HCT116 (cell line): ENCODE results near the gene TRIM72. TPM values are rescaled to one million over a fixed set of nuclear protein-coding genes. Genes with fewer than 3 reads are reported as not detected.

Source experiments
- ATAC-seq: fragments of 200-7000 bp; cut with Tn5 transposase; 2 replicates; pipeline ENCODE4 v1.9.1; 2020; ENCODE audit warnings: mild to moderate bottlenecking, moderate library complexity
- BruUV-seq: library from RNA; stranded (reverse); fragments of 400-500 nt; replicated peaks from 2 replicates; lab custom pipeline; 2021; lab: Mats Ljungman, UMichigan
- CTCF ChIA-PET: fragments of 300-600 bp; sonication (Branson Sonifier 250); formaldehyde crosslinking; loops from one replicate; lab custom pipeline; 2021; ENCODE audit warnings: antibody characterized with exemption; lab: Charles Lee
- POLR2A ChIA-PET: fragments of 300-600, 350-600 bp; sonication (Branson Sonifier 250); formaldehyde crosslinking; loops from one replicate; lab custom pipeline; 2021; ENCODE audit warnings: antibody characterized with exemption; lab: Charles Lee
- RAD21 ChIA-PET, 2 experiments: fragments of 300-600 bp; sonication (Branson Sonifier 250); formaldehyde crosslinking; loops; one replicate each; lab custom pipeline; 2023; ENCODE audit warnings: low total read pairs in 2 of 2; ENCODE audit not compliant: uncharacterized antibody in 2 of 2, unreplicated experiment in 2 of 2, low non-redundant PET in 1 of 2; lab: Charles Lee
- DNase-seq: peaks from one replicate; pipeline ENCODE4 v3.0.0-alpha.2; 2010; ENCODE audit warnings: low read depth, low spot score
- H2AFZ ChIP-seq: fragments of 200-600 bp; shearing (Covaris generic), sonication (generic); 2 replicates; pipeline ENCODE4 v1.6.1; 2017; ENCODE audit warnings: low read depth, mixed run types, mixed read lengths, antibody characterized with exemption, low read length; ENCODE audit not compliant: poor library complexity, severe bottlenecking
- H3K27ac ChIP-seq: 2 replicates; pipeline ENCODE4 v1.5.1; 2012; ENCODE audit warnings: low read depth, low read length
- H3K27me3 ChIP-seq: fragments of 200-600 bp; sonication (generic); 2 replicates; pipeline ENCODE4 v1.6.1; 2016; ENCODE audit warnings: mixed run types, low read length, mixed read lengths; ENCODE audit not compliant: insufficient read depth
- H3K36me3 ChIP-seq, 2 experiments: fragments of 200-500 bp in 1 of 2; fragments of 200-600 bp in 1 of 2; sonication (Bioruptor generic) in 1 of 2; sonication (generic) in 1 of 2; 2 replicates each; pipeline versions ENCODE4 v1.5.1 to v1.6.1; 2014 to 2016; ENCODE audit warnings: low read length in 2 of 2, inconsistent platforms in 1 of 2, mixed read lengths in 1 of 2, mixed run types in 1 of 2; ENCODE audit not compliant: insufficient read depth in 2 of 2, control insufficient read depth in 1 of 2
- H3K4me1 ChIP-seq, 2 experiments: fragments of 200-600 bp in 1 of 2; sonication (generic) in 1 of 2; 2 replicates each; pipeline versions ENCODE4 v1.5.1 to v1.6.1; 2012 to 2017; ENCODE audit warnings: low read length in 2 of 2, inconsistent platforms in 1 of 2, mild to moderate bottlenecking in 1 of 2, mixed read lengths in 1 of 2, mixed run types in 1 of 2, moderate library complexity in 1 of 2; ENCODE audit not compliant: insufficient read depth in 2 of 2, control insufficient read depth in 1 of 2
- H3K4me2 ChIP-seq: fragments of 200-600 bp; sonication (generic); 2 replicates; pipeline ENCODE4 v1.6.1; 2017; ENCODE audit warnings: mixed run types, low read length, mixed read lengths
- H3K4me3 ChIP-seq, 2 experiments: fragments of 200-600 bp in 1 of 2; sonication (generic) in 1 of 2; replicated peaks in 1 of 2; 2 replicates each; pipeline ENCODE4 v1.5.1; 2011 to 2016; ENCODE audit warnings: low read length in 2 of 2, control low read depth in 1 of 2, low read depth in 1 of 2, mild to moderate bottlenecking in 1 of 2, mixed read lengths in 1 of 2, mixed run types in 1 of 2
- H3K79me2 ChIP-seq: fragments of 200-600 bp; sonication (generic); 2 replicates; pipeline ENCODE4 v1.6.1; 2017; ENCODE audit warnings: mild to moderate bottlenecking, mixed run types, low read length, moderate library complexity, mixed read lengths; ENCODE audit not compliant: insufficient read depth
- H3K9ac ChIP-seq: fragments of 200-600 bp; sonication (generic); 2 replicates; pipeline ENCODE4 v1.6.1; 2016; ENCODE audit warnings: low read length, mixed read lengths
- H3K9me2 ChIP-seq: fragments of 200-600 bp; sonication (generic), shearing (Covaris generic); 2 replicates; pipeline ENCODE4 v1.6.1; 2017; ENCODE audit warnings: mixed run types, mild to moderate bottlenecking, moderate library complexity; ENCODE audit not compliant: insufficient read depth
- H3K9me3 ChIP-seq, 2 experiments: fragments of 200-500 bp in 1 of 2; fragments of 200-600 bp in 1 of 2; sonication (Bioruptor generic) in 1 of 2; sonication (generic) in 1 of 2; 2 replicates each; pipeline ENCODE4 v1.6.1; 2014 to 2017; ENCODE audit warnings: low read length in 2 of 2, mixed read lengths in 2 of 2, inconsistent platforms in 1 of 2, low read depth in 1 of 2, mild to moderate bottlenecking in 1 of 2, mixed run types in 1 of 2, moderate library complexity in 1 of 2; ENCODE audit not compliant: control insufficient read depth in 1 of 2, insufficient read depth in 1 of 2
- H4K20me1 ChIP-seq: fragments of 200-600 bp; sonication (generic), shearing (Covaris generic); 2 replicates; pipeline ENCODE4 v1.6.1; 2017; ENCODE audit warnings: mixed run types, mild to moderate bottlenecking, moderate library complexity; ENCODE audit not compliant: insufficient read depth
- EZH2 ChIP-seq: fragments of 200-600 bp; sonication (generic); IDR thresholded peaks from 2 replicates; pipeline ENCODE4 v1.6.1; 2017; ENCODE audit warnings: antibody characterized with exemption, mixed run types
- RAD21 ChIP-seq: IDR thresholded peaks from 2 replicates; pipeline ENCODE4 v1.6.1; 2012; ENCODE audit warnings: low read depth, mild to moderate bottlenecking
- intact Hi-C: fragments of 100-400 bp; cut with micrococcal nuclease; formaldehyde crosslinking; loops from 2 replicates; pipeline ENCODE4 v1.10.0; 2022
- total RNA-seq: library from RNA; stranded (reverse); gene quantifications from one replicate; pipeline ENCODE4 v1.2.1, GENCODE V29; 2021; ENCODE audit not compliant: unreplicated experiment
- TF ChIP-seq, protein P1 (sequence below): IDR thresholded peaks from 2 replicates; pipeline ENCODE4 v1.6.1; 2012; ENCODE audit warnings: low read depth

TRIM72 gene
- total RNA-seq, 1 experiment from 2014 or later = 43.8 TPM

DNA sequence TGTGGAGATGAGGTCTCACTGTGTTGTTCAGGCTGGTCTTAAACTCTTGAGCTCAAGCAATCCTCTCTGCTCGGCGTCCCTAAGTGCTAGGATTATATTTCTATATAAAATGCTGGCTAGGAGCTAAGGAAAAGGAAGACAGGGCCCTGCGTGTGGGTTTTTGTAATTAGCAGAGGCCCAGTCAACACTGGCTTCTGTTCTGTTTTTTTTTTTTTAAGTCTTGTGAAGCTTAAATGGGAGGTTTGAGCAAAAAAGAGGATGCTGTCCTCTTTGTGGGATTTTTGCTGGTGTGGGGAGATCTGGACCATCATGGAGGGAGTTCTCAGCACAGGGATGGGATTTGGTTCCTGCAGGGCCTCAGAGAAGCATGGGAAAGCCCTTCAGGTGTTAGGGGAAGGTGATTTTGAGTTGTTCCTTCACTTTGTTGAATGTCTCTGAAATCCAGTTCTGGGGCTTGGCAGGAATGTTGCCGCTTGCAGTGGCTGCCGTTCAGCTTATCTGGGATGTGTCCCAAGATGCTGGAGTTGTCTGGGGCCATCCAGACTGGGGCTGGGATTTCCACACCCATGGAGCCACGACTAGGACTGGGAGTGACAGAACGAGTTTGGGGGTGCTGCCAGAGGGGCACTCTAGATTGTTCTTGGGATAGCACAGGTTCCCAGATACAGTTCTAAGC is 15.6 kb upstream of the TRIM72 start:
- Histone ChIP-seq H3K36me3 (peaks cover 37 to 66% of the 10 kb centered on the region in 2 experiments), H4K20me1 (peaks cover 24% of the 10 kb centered on the region; the same call in 1 of the 2 replicates), H3K4me2 (no peak overlapping the region), H3K9me2 (no peaks in the 10 kb centered on the region), H3K9ac (no peak overlapping the region), H2AFZ (no peak overlapping the region), H3K4me1 (0 out of 4 replicates have a peak, but pooled peaks cover 0 to under 1% of the 10 kb centered on the region in 2 experiments), H3K27ac (no peak overlapping the region), H3K4me3 (no peak overlapping the region), H3K27me3 (no peaks in the 10 kb centered on the region), H3K9me3 (no peaks in the 10 kb centered on the region), H3K79me2 (peaks cover 38% of the 10 kb centered on the region)
- no TSS peak for BruUV-seq
- ATAC-seq = no peak
- ChIA-PET CTCF (no interaction called here), RAD21 (no interaction called here), POLR2A (interaction anchor here (1.2 to 1.7 kb wide), 2 partner anchors 9 to 18 kb away, joined by 3 to 9 read pairs; partner anchors contain the start of gene FUS)
- DNase-seq = no peak
- intact Hi-C loops = no loop called here
- TF ChIP-seq RAD21 (no peak), EZH2 (no peak)
- TF ChIP-seq, protein P1, sequence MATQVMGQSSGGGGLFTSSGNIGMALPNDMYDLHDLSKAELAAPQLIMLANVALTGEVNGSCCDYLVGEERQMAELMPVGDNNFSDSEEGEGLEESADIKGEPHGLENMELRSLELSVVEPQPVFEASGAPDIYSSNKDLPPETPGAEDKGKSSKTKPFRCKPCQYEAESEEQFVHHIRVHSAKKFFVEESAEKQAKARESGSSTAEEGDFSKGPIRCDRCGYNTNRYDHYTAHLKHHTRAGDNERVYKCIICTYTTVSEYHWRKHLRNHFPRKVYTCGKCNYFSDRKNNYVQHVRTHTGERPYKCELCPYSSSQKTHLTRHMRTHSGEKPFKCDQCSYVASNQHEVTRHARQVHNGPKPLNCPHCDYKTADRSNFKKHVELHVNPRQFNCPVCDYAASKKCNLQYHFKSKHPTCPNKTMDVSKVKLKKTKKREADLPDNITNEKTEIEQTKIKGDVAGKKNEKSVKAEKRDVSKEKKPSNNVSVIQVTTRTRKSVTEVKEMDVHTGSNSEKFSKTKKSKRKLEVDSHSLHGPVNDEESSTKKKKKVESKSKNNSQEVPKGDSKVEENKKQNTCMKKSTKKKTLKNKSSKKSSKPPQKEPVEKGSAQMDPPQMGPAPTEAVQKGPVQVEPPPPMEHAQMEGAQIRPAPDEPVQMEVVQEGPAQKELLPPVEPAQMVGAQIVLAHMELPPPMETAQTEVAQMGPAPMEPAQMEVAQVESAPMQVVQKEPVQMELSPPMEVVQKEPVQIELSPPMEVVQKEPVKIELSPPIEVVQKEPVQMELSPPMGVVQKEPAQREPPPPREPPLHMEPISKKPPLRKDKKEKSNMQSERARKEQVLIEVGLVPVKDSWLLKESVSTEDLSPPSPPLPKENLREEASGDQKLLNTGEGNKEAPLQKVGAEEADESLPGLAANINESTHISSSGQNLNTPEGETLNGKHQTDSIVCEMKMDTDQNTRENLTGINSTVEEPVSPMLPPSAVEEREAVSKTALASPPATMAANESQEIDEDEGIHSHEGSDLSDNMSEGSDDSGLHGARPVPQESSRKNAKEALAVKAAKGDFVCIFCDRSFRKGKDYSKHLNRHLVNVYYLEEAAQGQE = no peak
